Endothelial cell of umbilical vein (primary cell): ENCODE results near the gene CDHR4.

ENCODE experiments used
- CTCF ChIP-seq, 2 donors: IDR thresholded peaks; 1 replicate in 1 of 2; 2 replicates in 1 of 2; pipeline ENCODE4 v1.5.1; 2011; ENCODE audit warnings: low read length in 2 of 2, mild to moderate bottlenecking in 2 of 2, moderate library complexity in 2 of 2, control low read depth in 1 of 2, inconsistent platforms in 1 of 2, low read depth in 1 of 2; ENCODE audit not compliant: insufficient read depth in 1 of 2; ENCODE audit errors: extremely low read depth in 1 of 2
- EZH2 ChIP-seq: IDR thresholded peaks from 2 replicates; pipeline ENCODE4 v1.6.1; 2012; ENCODE audit warnings: borderline replicate concordance, low read depth, mild to moderate bottlenecking, moderate library complexity, low read length, inconsistent platforms; ENCODE audit not compliant: severe bottlenecking
- JUN ChIP-seq: IDR thresholded peaks from 2 replicates; pipeline ENCODE4 v1.6.1; 2011; ENCODE audit warnings: borderline replicate concordance, low read depth; ENCODE audit not compliant: insufficient read length, insufficient read depth
- POLR2A ChIP-seq: IDR thresholded peaks from 2 replicates; pipeline ENCODE4 v1.6.1; 2012; ENCODE audit warnings: low read depth, mild to moderate bottlenecking, control low read depth, low read length
- POLR2AphosphoS5 ChIP-seq: IDR thresholded peaks from 2 replicates; pipeline ENCODE4 v1.6.1; 2012; ENCODE audit warnings: low read depth, mild to moderate bottlenecking, control low read depth, low read length, moderate library complexity; ENCODE audit not compliant: insufficient read depth
- TF ChIP-seq, protein P1 (sequence below): IDR thresholded peaks from 2 replicates; pipeline ENCODE4 v1.6.1; 2011; ENCODE audit not compliant: insufficient read depth, insufficient read length

GRCh38 chr3:49745986-49746385 lies 53.7 kb downstream of the CDHR4 start:
- no peak for TF ChIP-seq POLR2A
- peak in 1 of 2 donors; percentile 2 for TF ChIP-seq CTCF (IDR thresholded peaks at IDR 0.05; ENCODE audit: extremely low read depth in 1 of 2, insufficient read depth in 1 of 2, low read depth in 1 of 2, low read length in 2 of 2)
- TF ChIP-seq, protein P1, sequence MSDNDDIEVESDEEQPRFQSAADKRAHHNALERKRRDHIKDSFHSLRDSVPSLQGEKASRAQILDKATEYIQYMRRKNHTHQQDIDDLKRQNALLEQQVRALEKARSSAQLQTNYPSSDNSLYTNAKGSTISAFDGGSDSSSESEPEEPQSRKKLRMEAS: no peak
- TF ChIP-seq EZH2: no peak
- no peak for TF ChIP-seq POLR2AphosphoS5
- TF ChIP-seq JUN: no peak
